Renal pelvis (tissue), 12 donors: ENCODE measurements around the gene ARHGAP24. TPM values are rescaled to one million over a fixed set of nuclear protein-coding genes. Genes with fewer than 3 reads are reported as not detected.

Experiments used
- DNase-seq: peaks from one replicate; pipeline ENCODE4 v3.0.0-alpha.2; 2013
- long read RNA-seq, 16 experiments: transcript quantifications; one replicate each; lab custom pipeline, GENCODE V29; 2026
- polyA plus RNA-seq, 3 donors: library from polyadenylated mRNA; unstranded; fragments of 120-200 nt; gene quantifications; one replicate each; pipeline ENCODE4 v1.2.1, GENCODE V29; 2013; ENCODE audit not compliant: insufficient read length in 3 of 3

Gene ARHGAP24
- 100 to 1,000 TPM; 105 to 139 (median 106) TPM for polyA plus RNA-seq
- long read RNA-seq, donor 1, full-length matches to known transcripts: 23 of 56 reads
- long read RNA-seq, donor 1, partial matches to known transcripts: 33 of 56 reads
- long read RNA-seq, donor 1, other reads (novel, unspliced or antisense): 0 of 56 reads
- long read RNA-seq, donor 2, full-length matches to known transcripts: 18 of 46 reads
- long read RNA-seq, donor 2, partial matches to known transcripts: 28 of 46 reads
- long read RNA-seq, donor 2, other reads (novel, unspliced or antisense): 0 of 46 reads
- long read RNA-seq, donor 3, full-length matches to known transcripts: 10 of 23 reads
- long read RNA-seq, donor 3, partial matches to known transcripts: 13 of 23 reads
- long read RNA-seq, donor 3, other reads (novel, unspliced or antisense): 0 of 23 reads
- long read RNA-seq, donor 4, full-length matches to known transcripts: 13 of 39 reads
- long read RNA-seq, donor 4, partial matches to known transcripts: 26 of 39 reads
- long read RNA-seq, donor 4, other reads (novel, unspliced or antisense): 0 of 39 reads
- long read RNA-seq, donor 5, full-length matches to known transcripts: 5 of 12 reads
- long read RNA-seq, donor 5, partial matches to known transcripts: 7 of 12 reads
- long read RNA-seq, donor 5, other reads (novel, unspliced or antisense): 0 of 12 reads
- long read RNA-seq, donor 6, full-length matches to known transcripts: 14 of 54 reads
- long read RNA-seq, donor 6, partial matches to known transcripts: 40 of 54 reads
- long read RNA-seq, donor 6, other reads (novel, unspliced or antisense): 0 of 54 reads
- long read RNA-seq, donor 7, full-length matches to known transcripts: 10 of 50 reads
- long read RNA-seq, donor 7, partial matches to known transcripts: 40 of 50 reads
- long read RNA-seq, donor 7, other reads (novel, unspliced or antisense): 0 of 50 reads
- long read RNA-seq, donor 8, partial matches to known transcripts: 0 of 3 reads
- long read RNA-seq, donor 8, other reads (novel, unspliced or antisense): 0 of 3 reads
- long read RNA-seq, donor 9, full-length matches to known transcripts: 19 of 49 reads
- long read RNA-seq, donor 9, partial matches to known transcripts: 30 of 49 reads
- long read RNA-seq, donor 9, other reads (novel, unspliced or antisense): 0 of 49 reads
- long read RNA-seq, donor 10, full-length matches to known transcripts: 11 of 48 reads
- long read RNA-seq, donor 10, partial matches to known transcripts: 37 of 48 reads
- long read RNA-seq, donor 10, other reads (novel, unspliced or antisense): 0 of 48 reads
- long read RNA-seq, donor 11, full-length matches to known transcripts: 14 of 33 reads
- long read RNA-seq, donor 11, partial matches to known transcripts: 19 of 33 reads
- long read RNA-seq, donor 11, other reads (novel, unspliced or antisense): 0 of 33 reads
- long read RNA-seq, donor 12, full-length matches to known transcripts: 27 of 63 reads
- long read RNA-seq, donor 12, partial matches to known transcripts: 36 of 63 reads
- long read RNA-seq, donor 12, other reads (novel, unspliced or antisense): 0 of 63 reads
- long read RNA-seq, donor 13, partial matches to known transcripts: 24 of 27 reads
- long read RNA-seq, donor 13, other reads (novel, unspliced or antisense): 0 of 27 reads
- long read RNA-seq, donor 14, full-length matches to known transcripts: 11 of 44 reads
- long read RNA-seq, donor 14, partial matches to known transcripts: 33 of 44 reads
- long read RNA-seq, donor 14, other reads (novel, unspliced or antisense): 0 of 44 reads
- long read RNA-seq, donor 15, full-length matches to known transcripts: 15 of 59 reads
- long read RNA-seq, donor 15, partial matches to known transcripts: 44 of 59 reads
- long read RNA-seq, donor 15, other reads (novel, unspliced or antisense): 0 of 59 reads
- long read RNA-seq, donor 16, full-length matches to known transcripts: 16 of 41 reads
- long read RNA-seq, donor 16, partial matches to known transcripts: 25 of 41 reads
- long read RNA-seq, donor 16, other reads (novel, unspliced or antisense): 0 of 41 reads

DNA sequence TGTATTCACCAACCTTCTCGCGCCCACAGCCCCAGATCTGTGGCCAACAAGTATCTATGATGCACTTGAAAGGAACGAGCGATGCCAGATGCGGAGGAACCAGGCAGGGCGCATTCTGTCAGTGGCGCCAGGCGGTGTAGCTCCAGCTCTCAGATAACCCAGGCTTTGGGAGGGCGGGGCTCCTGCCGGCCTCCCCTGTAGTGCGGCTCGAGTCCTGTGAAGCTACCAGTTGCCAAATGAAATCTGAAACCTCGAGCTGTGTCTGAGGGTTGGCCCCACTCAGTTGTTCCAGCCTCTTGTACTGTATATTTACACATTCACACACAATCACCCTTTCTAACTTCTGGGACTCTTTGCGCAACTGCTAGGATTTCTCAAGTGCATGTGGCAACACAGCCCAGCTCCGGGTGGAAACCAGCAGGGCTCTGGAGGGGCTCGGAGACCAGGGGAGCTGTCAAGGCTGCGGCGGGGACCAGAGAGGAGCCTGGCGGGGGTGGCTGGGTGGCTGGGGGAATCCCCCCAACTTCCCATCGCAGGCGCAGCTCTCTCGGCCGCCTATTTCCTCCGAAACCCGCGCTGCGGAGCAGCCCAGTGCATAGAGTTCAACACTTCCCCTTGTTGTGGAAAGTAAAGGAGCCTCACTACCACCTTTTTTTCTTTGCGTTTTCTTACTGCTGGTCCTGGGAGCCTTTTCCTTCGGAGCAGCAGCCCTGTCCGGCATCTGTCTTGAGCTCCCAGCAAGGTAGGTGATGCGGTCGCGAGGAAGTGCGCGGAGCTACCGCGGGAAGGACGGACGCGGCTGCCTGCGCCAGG is at the start of gene ARHGAP24:
Gene ARHGAP24, plus strand, starts transcription at position 333 of the 813 bp plus-strand sequence.
- peak; percentile 92 for DNase-seq

DNA sequence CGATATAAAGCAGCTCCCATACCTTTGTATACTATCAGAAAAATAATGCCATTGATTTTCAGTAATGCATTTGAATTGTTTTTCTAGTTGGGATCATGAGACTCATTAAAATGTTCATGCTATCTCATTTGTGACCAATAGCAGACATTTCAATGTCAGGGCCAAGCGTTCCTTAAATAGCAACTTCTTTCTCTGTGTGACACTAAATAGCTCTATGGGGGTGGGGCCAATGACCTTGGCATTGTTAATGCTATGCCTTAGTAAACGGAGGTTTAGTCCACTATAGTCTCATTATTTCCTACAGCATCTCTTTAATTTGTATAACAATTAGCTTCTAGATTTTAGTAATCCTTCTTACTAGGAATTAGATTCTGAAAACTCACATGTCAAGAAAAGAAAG is 48.6 kb upstream of the ARHGAP24 start:
- no peak for DNase-seq

DNA sequence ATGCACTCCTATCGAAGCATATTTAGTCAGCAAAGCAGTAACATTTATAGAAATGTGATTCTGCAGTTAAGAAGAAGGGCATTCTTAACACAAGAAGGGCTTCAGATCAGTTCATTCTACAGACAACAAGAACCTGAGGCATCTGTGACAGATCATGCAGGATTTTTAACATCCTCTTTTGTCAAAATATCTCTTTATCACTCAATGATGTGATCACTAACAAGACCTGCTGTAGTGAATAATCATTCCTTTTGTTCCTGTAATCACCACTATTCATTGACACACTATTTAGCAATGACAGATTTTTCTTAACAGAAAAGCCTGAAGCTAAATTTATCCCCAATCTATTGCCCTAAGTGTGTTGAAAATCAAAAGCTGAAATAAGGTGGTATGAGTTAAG is 47.8 kb upstream of the ARHGAP24 start:
- no peak for DNase-seq

DNA sequence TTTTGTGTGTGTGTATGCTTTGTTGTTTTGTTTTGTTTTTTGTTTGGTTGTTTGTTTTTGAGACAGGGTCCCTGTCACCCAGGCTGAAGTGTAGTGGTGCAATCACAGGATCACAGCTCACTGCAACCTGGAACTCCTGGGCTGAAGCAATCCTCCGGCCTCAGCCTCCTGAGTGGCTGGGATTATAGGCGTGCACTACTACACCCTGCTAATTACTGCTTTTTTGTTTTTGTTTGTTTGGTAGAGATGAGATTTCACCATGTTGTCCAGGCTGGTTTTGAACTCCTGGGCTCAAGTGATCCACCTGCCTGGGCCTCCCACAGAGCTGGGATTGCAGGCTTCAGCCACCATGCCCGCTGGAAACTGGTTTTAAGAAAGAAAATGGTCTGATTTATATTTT is 44.7 kb upstream of the ARHGAP24 start:
- no peak for DNase-seq

- no peak for DNase-seq
Observed at GRCh38 chr4:85430697-85431096, 44.3 kb upstream of the ARHGAP24 start.

DNA sequence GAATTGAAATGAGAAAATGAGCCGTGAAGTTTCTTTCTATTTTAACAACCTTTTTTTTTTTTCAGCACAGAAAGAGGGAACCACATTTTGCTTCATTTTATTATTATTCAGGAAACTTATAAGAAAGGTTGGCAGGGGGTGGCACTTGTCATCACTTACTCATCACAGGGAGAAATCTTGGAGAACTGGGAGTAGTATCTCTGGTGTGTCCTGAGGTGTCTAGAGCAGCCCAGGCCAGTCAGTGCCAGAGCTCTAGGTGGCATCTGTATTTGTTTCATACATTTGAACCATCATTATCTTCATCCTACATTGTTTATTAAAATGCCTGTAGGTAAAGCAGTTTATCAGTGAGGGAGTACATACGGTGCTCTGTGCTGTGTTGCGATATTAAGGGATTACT is 43.8 kb upstream of the ARHGAP24 start:
- no peak for DNase-seq

GRCh38 chr4:85431881-85432485 is 43.0 kb upstream of the ARHGAP24 start:
- DNase-seq: no peak

- DNase-seq: no peak
Observed at GRCh38 chr4:85445050-85445639, 29.8 kb upstream of the ARHGAP24 start.

GRCh38 chr4:85446141-85446861 is 28.6 kb upstream of the ARHGAP24 start:
- no peak for DNase-seq

DNA sequence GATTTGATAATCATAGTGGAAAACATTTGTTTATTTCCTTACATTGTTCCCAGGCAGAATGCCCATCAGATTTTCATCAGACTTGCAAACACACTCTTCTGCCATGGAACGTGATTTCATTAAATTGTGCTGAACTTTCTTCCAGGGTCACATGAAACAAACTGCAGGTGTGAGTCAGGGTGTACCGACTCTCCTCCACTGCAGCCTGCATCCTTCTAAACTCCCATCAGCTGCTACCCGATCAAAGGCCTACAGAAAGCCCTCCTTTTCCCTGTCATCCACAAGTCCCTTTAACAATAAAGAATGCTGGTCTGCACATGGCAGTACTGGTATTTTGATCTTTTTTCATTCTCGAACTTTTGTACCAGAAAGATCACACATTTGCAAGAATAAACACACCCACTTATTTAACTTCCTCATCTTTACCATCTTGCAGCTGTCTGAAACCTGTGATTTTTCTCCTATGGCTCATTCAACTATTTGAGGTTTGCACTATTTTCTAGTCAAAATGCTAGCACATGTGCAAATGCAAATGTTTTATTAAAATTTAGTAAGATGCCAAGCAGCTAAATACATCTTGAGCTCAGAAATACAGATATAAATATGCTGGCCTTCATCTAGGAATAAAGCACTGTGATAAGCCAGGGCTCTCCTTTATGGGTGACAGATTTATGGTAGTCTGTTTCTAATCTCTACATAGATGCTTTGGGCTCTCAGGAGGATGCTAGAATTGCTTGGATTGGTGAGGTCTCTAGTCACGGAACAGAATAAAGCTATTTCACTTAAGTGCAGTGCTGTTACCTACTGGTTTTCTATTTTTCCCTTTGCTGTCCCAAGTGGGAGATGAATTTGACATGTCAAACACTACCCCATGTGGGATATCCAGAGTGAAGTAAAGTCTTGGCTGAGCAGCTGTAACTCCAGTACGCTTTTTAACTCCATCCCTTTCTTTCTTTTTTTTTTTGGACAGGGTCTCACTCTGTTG is 25.8 kb upstream of the ARHGAP24 start:
- no peak for DNase-seq

GRCh38 chr4:85452058-85452731 is 22.8 kb upstream of the ARHGAP24 start:
- peak; percentile 46 for DNase-seq

- DNase-seq: no peak
Observed at GRCh38 chr4:85455942-85456341, 19.0 kb upstream of the ARHGAP24 start.

GRCh38 chr4:85457752-85458467 is 17.0 kb upstream of the ARHGAP24 start:
- no peak for DNase-seq

- DNase-seq: no peak
Observed at GRCh38 chr4:85459736-85460135, 15.2 kb upstream of the ARHGAP24 start.

DNA sequence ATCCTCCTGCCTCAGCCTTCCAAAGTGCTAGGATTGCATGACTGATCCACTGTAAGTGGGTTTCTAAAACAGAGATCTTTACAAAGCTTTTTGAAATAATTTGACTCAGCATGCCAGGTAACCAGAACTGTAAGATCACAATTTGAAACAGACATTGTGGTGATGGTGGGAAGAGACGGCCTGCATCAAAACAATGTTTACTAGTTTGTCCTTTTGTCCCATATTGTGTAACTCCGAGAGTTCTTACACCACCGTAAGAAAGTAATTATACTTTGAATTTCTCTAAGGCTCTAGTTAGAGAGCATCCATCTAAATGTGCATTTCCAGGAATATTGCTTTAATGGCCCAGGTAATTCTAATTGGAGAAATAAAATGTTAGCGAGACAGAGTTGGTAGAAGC is 594 bp upstream of the ARHGAP24 start:
- no peak for DNase-seq
